Measurements from ENCODE around the gene PRKAG1. TPM values are rescaled to one million over a fixed set of nuclear protein-coding genes. Genes with fewer than 3 reads are reported as not detected.
A peak's percentile ranks its signal among the peaks of the same experiment; 100 is the strongest.

Gene PRKAG1
- total and polyA plus RNA-seq, 7 experiments from 2014 or later = 34.0 to 74.4 (median 49.6) TPM

GRCh38 chr12:48997719-48998496 lies 20.7 kb downstream of the PRKAG1 start:
- intact Hi-C loops (cut with micrococcal nuclease) = loop anchor here (2.0 kb wide), 2 partner anchors 91 to 237 kb away; no protein-coding TSS in a partner anchor
- Histone ChIP-seq H3K27me3 (ENCODE audit: control insufficient read depth in 2 of 2, insufficient read depth in 2 of 2, low read length in 2 of 2) (peaks cover 0 to 32% of the 10 kb centered on the region in 2 donors), H3K4me3 (ENCODE audit: low read length) (peak overlapping the region; percentile 56), H3K4me1 (ENCODE audit: control insufficient read depth in 2 of 2, insufficient read depth in 2 of 2, low read length in 2 of 2) (peaks cover 13 to 26% of the 10 kb centered on the region in 2 donors), H3K27ac (ENCODE audit: low read depth, low read length) (no peak overlapping the region), H3K36me3 (ENCODE audit: control insufficient read depth in 2 of 3, insufficient read depth in 3 of 3, low read length in 3 of 3) (peaks cover 0 to 20% (median 2%) of the 10 kb centered on the region in 3 experiments), H3K9me3 (ENCODE audit: control insufficient read depth in 2 of 3, low read length in 3 of 3) (no peaks in the 10 kb centered on the region)
- Mint-ChIP-seq H3K9me3 (peaks cover 0 to 3% (median 0%) of the 10 kb centered on the region in 11 donors), H3K36me3 (peaks cover 7 to 23% (median 21%) of the 10 kb centered on the region in 5 donors), H3K27ac (peak overlapping the region in 1 of 9 donors; percentile 27), H3K4me1 (peaks cover 24 to 44% (median 33%) of the 10 kb centered on the region in 7 donors), H3K27me3 (peaks cover 62 to 68% (median 63%) of the 10 kb centered on the region in 5 donors), H3K4me3 (peak overlapping the region; percentile 65 to 80 (median 72))
- peak; percentile 15 for ATAC-seq
- peak in 2 of 9 donors; percentile 23 to 56 for DNase-seq
- ChIA-PET CTCF (interaction anchor here (0.6 to 1.6 kb wide), 3 partner anchors 10 to 94 kb away, joined by 3 to 10 read pairs (median 7); no protein-coding TSS in a partner anchor), POLR2A (interaction anchor here (0.6 to 1.9 kb wide), 7 partner anchors 9 to 146 kb away, joined by 3 to 5 read pairs (median 3); partner anchors contain the start of genes DDX23 and PRKAG1)

- CTCF ChIA-PET = interaction anchor here (0.6 to 1.6 kb wide), 8 partner anchors 8 to 132 kb away, joined by 3 to 10 read pairs (median 4); partner anchors contain the start of gene RND1
- H3K27me3 Mint-ChIP-seq = peaks cover 58 to 69% (median 63%) of the 10 kb centered on the region in 5 donors
- intact Hi-C loops (cut with micrococcal nuclease) = loop anchor here (1.0 to 2.0 kb wide), 5 partner anchors 21 to 238 kb away; partner anchors contain the start of gene PRKAG1 (in 2 of the 2)
- H3K27ac Mint-ChIP-seq = peak overlapping the region in 2 of 9 donors; percentile 51 to 72
- POLR2A ChIA-PET = interaction anchor here (0.6 to 1.9 kb wide), 7 partner anchors 8 to 146 kb away, joined by 3 to 5 read pairs (median 3); partner anchors contain the start of genes DDX23 and PRKAG1
- H3K4me1 ChIP-seq (ENCODE audit: control insufficient read depth in 2 of 2, insufficient read depth in 2 of 2, low read length in 2 of 2) = peaks cover 13 to 26% of the 10 kb centered on the region in 2 donors
- DNase-seq (peak in 8 of 9 donors; percentile 47 to 71 (median 56)), ATAC-seq (peak; percentile 71)
- H3K27me3 ChIP-seq (ENCODE audit: control insufficient read depth in 2 of 2, insufficient read depth in 2 of 2, low read length in 2 of 2) = peaks cover 0 to 32% of the 10 kb centered on the region in 2 donors
- H3K27ac ChIP-seq (ENCODE audit: low read depth, low read length) = no peak overlapping the region
- H3K36me3 Mint-ChIP-seq = peaks cover 2 to 14% (median 13%) of the 10 kb centered on the region in 5 donors
- peaks cover 0 to 11% (median 0%) of the 10 kb centered on the region in 3 experiments for H3K36me3 ChIP-seq (ENCODE audit: control insufficient read depth in 2 of 3, insufficient read depth in 3 of 3, low read length in 3 of 3)
- no peaks in the 10 kb centered on the region for H3K9me3 ChIP-seq (ENCODE audit: control insufficient read depth in 2 of 3, low read length in 3 of 3)
- H3K9me3 Mint-ChIP-seq = peaks cover 0 to 3% (median 0%) of the 10 kb centered on the region in 11 donors
- peak overlapping the region; percentile 56 for H3K4me3 ChIP-seq (ENCODE audit: low read length)
- H3K4me3 Mint-ChIP-seq = peak overlapping the region; percentile 65 to 80 (median 70)
- peaks cover 24 to 44% (median 33%) of the 10 kb centered on the region in 7 donors for H3K4me1 Mint-ChIP-seq
These were observed 21.5 kb downstream of the PRKAG1 start for GRCh38 chr12:48996794-48997718.

GRCh38 chr12:48995086-48995879 lies 23.3 kb downstream of the PRKAG1 start:
- Histone ChIP-seq H3K9me3 (ENCODE audit: control insufficient read depth in 2 of 3, low read length in 3 of 3) (no peaks in the 10 kb centered on the region), H3K27me3 (ENCODE audit: control insufficient read depth in 2 of 2, insufficient read depth in 2 of 2, low read length in 2 of 2) (peaks cover 0 to 25% of the 10 kb centered on the region in 2 donors), H3K4me1 (ENCODE audit: control insufficient read depth in 2 of 2, insufficient read depth in 2 of 2, low read length in 2 of 2) (peaks cover 13 to 26% of the 10 kb centered on the region in 2 donors), H3K36me3 (ENCODE audit: control insufficient read depth in 2 of 3, insufficient read depth in 3 of 3, low read length in 3 of 3) (no peaks in the 10 kb centered on the region), H3K4me3 (ENCODE audit: low read length) (no peak overlapping the region), H3K27ac (ENCODE audit: low read depth, low read length) (no peak overlapping the region)
- intact Hi-C loops (cut with micrococcal nuclease) = loop anchor here (1.0 to 2.0 kb wide), 4 partner anchors 14 to 143 kb away; partner anchors contain the start of gene DDX23 (in 1 of the 2)
- peaks cover 0 to 4% (median 0%) of the 10 kb centered on the region in 11 donors for H3K9me3 Mint-ChIP-seq
- peak overlapping the region in 2 of 9 donors; percentile 31 to 90 for H3K27ac Mint-ChIP-seq
- H3K4me1 Mint-ChIP-seq = peaks cover 24 to 39% (median 32%) of the 10 kb centered on the region in 7 donors
- peaks cover 48 to 75% (median 56%) of the 10 kb centered on the region in 5 donors for H3K27me3 Mint-ChIP-seq
- CTCF ChIA-PET = interaction anchor here (0.6 to 1.3 kb wide), 4 partner anchors 13 to 203 kb away, joined by 3 to 5 read pairs (median 4); no protein-coding TSS in a partner anchor
- peaks cover 0 to 2% (median 0%) of the 10 kb centered on the region in 5 donors for H3K36me3 Mint-ChIP-seq
- peak in 3 of 9 donors; percentile 36 to 56 (median 54) for DNase-seq
- ATAC-seq = peak; percentile 51
- peak overlapping the region in 9 of 10 donors; percentile 15 to 81 (median 71) for H3K4me3 Mint-ChIP-seq
- POLR2A ChIA-PET = interaction anchor here (0.7 to 1.5 kb wide), 3 partner anchors 14 to 142 kb away, joined by 3 to 4 read pairs (median 4); partner anchors contain the start of gene WNT1

DNA sequence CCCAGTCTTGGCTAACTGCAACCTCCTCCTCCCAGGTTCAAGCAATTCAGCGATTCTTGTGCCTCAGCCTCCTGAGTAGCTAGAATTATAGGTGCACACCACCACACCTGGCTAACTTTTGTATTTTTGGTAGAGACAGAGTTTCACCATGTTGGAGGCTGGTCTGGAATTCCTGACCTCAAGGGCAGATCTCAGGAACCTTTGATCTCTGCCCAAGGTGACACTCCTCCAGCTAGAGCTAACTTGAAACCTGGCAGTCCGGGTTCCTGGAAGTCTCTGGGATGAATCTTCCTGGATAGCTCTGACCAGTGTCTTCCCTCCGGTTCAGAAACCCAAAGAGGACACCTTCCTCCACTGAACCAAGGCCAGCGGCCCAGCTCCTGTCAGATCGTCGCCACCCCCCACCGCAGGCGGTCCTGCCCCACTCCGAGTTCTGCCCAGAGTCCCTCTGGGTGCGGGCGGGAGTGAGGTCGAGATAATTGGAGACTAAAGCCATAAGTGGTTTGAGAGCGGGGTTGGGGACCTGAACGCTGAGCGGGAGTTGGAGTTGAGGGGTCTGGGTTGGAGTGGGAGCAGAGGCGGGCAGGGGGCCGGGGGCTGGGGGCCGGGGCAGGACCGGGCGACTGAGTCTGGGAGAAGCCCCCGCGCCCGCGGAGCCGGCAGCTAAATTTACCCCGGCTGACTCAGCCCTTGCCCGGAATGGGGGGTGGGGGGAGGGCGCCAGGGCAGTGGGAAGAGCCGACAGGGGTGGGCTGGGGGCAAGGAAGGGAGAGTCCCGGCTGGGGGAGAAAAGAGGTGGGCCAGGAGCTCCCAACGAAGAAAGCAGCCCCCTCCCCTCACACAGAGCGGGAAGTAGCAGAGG lies 24.1 kb downstream of the PRKAG1 start:
- peaks cover 0 to 22% of the 10 kb centered on the region in 2 donors for H3K27me3 ChIP-seq (ENCODE audit: control insufficient read depth in 2 of 2, insufficient read depth in 2 of 2, low read length in 2 of 2)
- Mint-ChIP-seq H3K4me3 (peak overlapping the region in 1 of 10 donors; percentile 74), H3K9me3 (peaks cover 0 to 2% (median 0%) of the 10 kb centered on the region in 11 donors), H3K27ac (peak overlapping the region in 1 of 9 donors; percentile 31), H3K36me3 (no peaks in the 10 kb centered on the region), H3K27me3 (peaks cover 40 to 74% (median 56%) of the 10 kb centered on the region in 5 donors), H3K4me1 (peaks cover 17 to 31% (median 24%) of the 10 kb centered on the region in 7 donors)
- no peak overlapping the region for H3K4me3 ChIP-seq (ENCODE audit: low read length)
- no peak overlapping the region for H3K27ac ChIP-seq (ENCODE audit: low read depth, low read length)
- ATAC-seq (no peak), DNase-seq (no peak)
- ChIA-PET CTCF (interaction anchor here (0.9 to 2.3 kb wide), 3 partner anchors 10 to 30 kb away, joined by 4 to 8 read pairs (median 6); no protein-coding TSS in a partner anchor), POLR2A (interaction anchor here (0.7 to 1.5 kb wide), 3 partner anchors 13 to 142 kb away, joined by 3 to 4 read pairs (median 4); partner anchors contain the start of gene WNT1)
- intact Hi-C loops (cut with micrococcal nuclease) = loop anchor here (1.0 to 2.0 kb wide), 4 partner anchors 14 to 142 kb away; partner anchors contain the start of gene DDX23 (in 1 of the 2)
- no peaks in the 10 kb centered on the region for H3K36me3 ChIP-seq (ENCODE audit: control insufficient read depth in 2 of 3, insufficient read depth in 3 of 3, low read length in 3 of 3)
- H3K9me3 ChIP-seq (ENCODE audit: control insufficient read depth in 2 of 3, low read length in 3 of 3) = no peaks in the 10 kb centered on the region
- H3K4me1 ChIP-seq (ENCODE audit: control insufficient read depth in 2 of 2, insufficient read depth in 2 of 2, low read length in 2 of 2) = peaks cover 8 to 23% of the 10 kb centered on the region in 2 donors
